Measurements from ENCODE around the gene CDH6.

Gene CDH6

DNA sequence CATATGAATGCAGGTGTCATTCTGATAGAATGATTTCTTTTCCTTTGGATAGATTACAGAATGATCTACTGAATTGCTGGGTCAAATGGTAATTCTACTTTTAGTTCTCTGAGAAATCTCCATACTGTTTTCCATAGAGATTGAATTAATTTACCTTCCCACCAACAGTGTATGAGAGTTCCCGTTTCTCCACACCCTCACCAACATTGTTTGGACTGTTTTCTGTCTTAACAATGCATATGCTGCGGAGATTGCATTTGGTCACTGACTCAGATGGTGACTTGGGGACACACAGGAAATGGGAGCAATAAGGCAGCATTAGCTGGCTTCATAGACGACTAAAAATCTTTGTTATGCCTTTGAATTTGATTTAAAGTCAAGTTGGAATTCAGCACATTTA lies 95.9 kb downstream of the CDH6 start:
- Histone ChIP-seq H3K9me3 (ENCODE audit: control insufficient read depth, insufficient read depth, low read length) (no peaks in the 10 kb centered on the region), H3K36me3 (ENCODE audit: insufficient read depth, low read length) (no peaks in the 10 kb centered on the region), H3K4me1 (ENCODE audit: insufficient read depth, low read length) (peaks cover 18% of the 10 kb centered on the region), H3K9ac (ENCODE audit: low read depth, low read length) (no peak overlapping the region)

- Histone ChIP-seq H3K9ac (ENCODE audit: low read depth, low read length) (no peak overlapping the region), H3K36me3 (ENCODE audit: insufficient read depth, low read length) (no peaks in the 10 kb centered on the region), H3K4me1 (ENCODE audit: insufficient read depth, low read length) (peaks cover 18% of the 10 kb centered on the region), H3K9me3 (ENCODE audit: control insufficient read depth, insufficient read depth, low read length) (no peaks in the 10 kb centered on the region)
These were observed 97.9 kb downstream of the CDH6 start for GRCh38 chr5:31291323-31291854.

GRCh38 chr5:31300501-31300900 lies 107.0 kb downstream of the CDH6 start:
- no peaks in the 10 kb centered on the region for H3K36me3 ChIP-seq (ENCODE audit: insufficient read depth, low read length)
- H3K9me3 ChIP-seq (ENCODE audit: control insufficient read depth, insufficient read depth, low read length) = no peaks in the 10 kb centered on the region
- H3K9ac ChIP-seq (ENCODE audit: low read depth, low read length) = no peak overlapping the region
- no peaks in the 10 kb centered on the region for H3K4me1 ChIP-seq (ENCODE audit: insufficient read depth, low read length)

DNA sequence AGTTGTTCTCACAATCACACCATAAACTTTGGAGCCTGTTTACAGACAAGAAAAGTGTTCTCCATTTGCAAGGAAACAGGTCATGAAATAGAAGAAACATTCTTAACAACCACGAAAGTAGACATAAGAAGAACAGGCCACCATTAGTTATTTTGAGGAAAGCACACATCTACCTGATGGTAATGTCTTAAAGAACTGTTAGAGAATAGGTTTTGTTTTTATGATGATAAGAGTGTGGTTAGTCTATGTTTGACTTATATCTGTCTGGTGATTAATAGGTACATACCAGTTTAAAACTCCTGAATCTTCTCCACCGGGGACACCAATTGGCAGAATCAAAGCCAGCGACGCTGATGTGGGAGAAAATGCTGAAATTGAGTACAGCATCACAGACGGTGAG lies 108.3 kb downstream of the CDH6 start:
- Histone ChIP-seq H3K4me1 (ENCODE audit: insufficient read depth, low read length) (no peaks in the 10 kb centered on the region), H3K9me3 (ENCODE audit: control insufficient read depth, insufficient read depth, low read length) (no peaks in the 10 kb centered on the region), H3K9ac (ENCODE audit: low read depth, low read length) (no peak overlapping the region), H3K36me3 (ENCODE audit: insufficient read depth, low read length) (no peaks in the 10 kb centered on the region)

GRCh38 chr5:31303688-31304087 lies 110.2 kb downstream of the CDH6 start:
- Histone ChIP-seq H3K36me3 (ENCODE audit: insufficient read depth, low read length) (no peaks in the 10 kb centered on the region), H3K9ac (ENCODE audit: low read depth, low read length) (no peak overlapping the region), H3K9me3 (ENCODE audit: control insufficient read depth, insufficient read depth, low read length) (no peaks in the 10 kb centered on the region), H3K4me1 (ENCODE audit: insufficient read depth, low read length) (no peaks in the 10 kb centered on the region)

GRCh38 chr5:31317665-31318064 lies 124.2 kb downstream of the CDH6 start:
- Histone ChIP-seq H3K4me1 (ENCODE audit: insufficient read depth, low read length) (no peaks in the 10 kb centered on the region), H3K36me3 (ENCODE audit: insufficient read depth, low read length) (no peaks in the 10 kb centered on the region), H3K9me3 (ENCODE audit: control insufficient read depth, insufficient read depth, low read length) (no peaks in the 10 kb centered on the region), H3K9ac (ENCODE audit: low read depth, low read length) (no peak overlapping the region)

DNA sequence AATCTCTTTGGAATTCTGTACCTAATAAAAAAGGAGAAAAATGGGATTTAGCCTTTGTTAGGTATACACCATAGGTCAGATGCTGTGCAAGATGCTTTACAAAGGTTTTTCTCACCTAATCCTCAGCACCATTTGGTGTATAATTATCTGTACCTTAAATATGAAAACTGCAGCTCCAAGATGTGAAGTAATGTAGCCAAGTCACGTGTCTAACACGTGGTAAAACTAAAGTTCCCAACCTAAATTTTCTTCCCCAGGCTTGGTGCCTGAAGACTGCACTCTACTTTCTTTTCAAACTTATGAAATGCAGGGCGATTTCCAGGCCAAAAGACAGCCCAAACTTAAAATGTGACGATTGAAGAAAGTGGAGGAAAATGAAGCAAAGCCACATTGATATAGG lies 125.8 kb downstream of the CDH6 start:
- no peaks in the 10 kb centered on the region for H3K36me3 ChIP-seq (ENCODE audit: insufficient read depth, low read length)
- H3K9ac ChIP-seq (ENCODE audit: low read depth, low read length) = no peak overlapping the region
- H3K9me3 ChIP-seq (ENCODE audit: control insufficient read depth, insufficient read depth, low read length) = no peaks in the 10 kb centered on the region
- H3K4me1 ChIP-seq (ENCODE audit: insufficient read depth, low read length) = no peaks in the 10 kb centered on the region

GRCh38 chr5:31322946-31323345 lies 129.5 kb downstream of the CDH6 start:
- Histone ChIP-seq H3K36me3 (ENCODE audit: insufficient read depth, low read length) (no peaks in the 10 kb centered on the region), H3K4me1 (ENCODE audit: insufficient read depth, low read length) (no peaks in the 10 kb centered on the region), H3K9ac (ENCODE audit: low read depth, low read length) (no peak overlapping the region), H3K9me3 (ENCODE audit: control insufficient read depth, insufficient read depth, low read length) (no peaks in the 10 kb centered on the region)

GRCh38 chr5:31324842-31325241 lies 131.4 kb downstream of the CDH6 start:
- no peaks in the 10 kb centered on the region for H3K9me3 ChIP-seq (ENCODE audit: control insufficient read depth, insufficient read depth, low read length)
- H3K36me3 ChIP-seq (ENCODE audit: insufficient read depth, low read length) = no peaks in the 10 kb centered on the region
- H3K9ac ChIP-seq (ENCODE audit: low read depth, low read length) = no peak overlapping the region
- H3K4me1 ChIP-seq (ENCODE audit: insufficient read depth, low read length) = no peaks in the 10 kb centered on the region

- Histone ChIP-seq H3K4me1 (ENCODE audit: insufficient read depth, low read length) (no peaks in the 10 kb centered on the region), H3K9ac (ENCODE audit: low read depth, low read length) (no peak overlapping the region)
These were observed 134.7 kb downstream of the CDH6 start for GRCh38 chr5:31328040-31328733.

GRCh38 chr5:31329715-31330114 lies 136.2 kb downstream of the CDH6 start:
- no peaks in the 10 kb centered on the region for H3K9me3 ChIP-seq (ENCODE audit: control insufficient read depth, insufficient read depth, low read length)
- H3K36me3 ChIP-seq (ENCODE audit: insufficient read depth, low read length) = no peaks in the 10 kb centered on the region
- no peak overlapping the region for H3K9ac ChIP-seq (ENCODE audit: low read depth, low read length)

More at GRCh38 chr5:31328040-31328733, 134.7 kb downstream of the CDH6 start:
- H3K9me3 ChIP-seq (ENCODE audit: control insufficient read depth, insufficient read depth, low read length) = no peaks in the 10 kb centered on the region
- no peaks in the 10 kb centered on the region for H3K36me3 ChIP-seq (ENCODE audit: insufficient read depth, low read length)

DNA sequence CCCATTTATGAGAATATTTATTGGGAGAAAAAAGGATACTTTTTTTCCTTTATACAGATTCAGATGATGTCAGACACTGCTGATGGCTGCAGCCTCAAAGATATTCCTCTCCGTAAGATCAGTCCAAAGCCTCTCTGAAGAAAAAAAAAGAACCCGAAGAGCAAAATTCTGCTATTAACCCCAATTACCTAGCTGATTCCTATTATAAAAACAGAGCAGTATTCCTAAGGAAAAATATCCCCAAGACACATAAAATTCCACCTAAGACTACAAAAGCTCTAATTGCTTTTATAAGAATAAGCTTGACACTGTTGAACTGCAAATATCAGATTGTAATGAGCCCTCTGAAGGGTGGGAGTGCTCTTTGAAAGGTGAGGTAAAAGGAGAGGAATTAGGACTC lies 138.7 kb downstream of the CDH6 start:
- no peaks in the 10 kb centered on the region for H3K9me3 ChIP-seq (ENCODE audit: control insufficient read depth, insufficient read depth, low read length)
- H3K4me1 ChIP-seq (ENCODE audit: insufficient read depth, low read length) = no peaks in the 10 kb centered on the region
- H3K36me3 ChIP-seq (ENCODE audit: insufficient read depth, low read length) = no peaks in the 10 kb centered on the region
- no peak overlapping the region for H3K9ac ChIP-seq (ENCODE audit: low read depth, low read length)

More at GRCh38 chr5:31329715-31330114, 136.2 kb downstream of the CDH6 start:
- no peaks in the 10 kb centered on the region for H3K4me1 ChIP-seq (ENCODE audit: insufficient read depth, low read length)

- Histone ChIP-seq H3K4me1 (ENCODE audit: insufficient read depth, low read length) (no peaks in the 10 kb centered on the region), H3K36me3 (ENCODE audit: insufficient read depth, low read length) (no peaks in the 10 kb centered on the region), H3K9me3 (ENCODE audit: control insufficient read depth, insufficient read depth, low read length) (no peaks in the 10 kb centered on the region), H3K9ac (ENCODE audit: low read depth, low read length) (no peak overlapping the region)
These were observed 140.0 kb downstream of the CDH6 start for GRCh38 chr5:31333475-31333874.

- Histone ChIP-seq H3K4me1 (ENCODE audit: insufficient read depth, low read length) (no peaks in the 10 kb centered on the region), H3K9ac (ENCODE audit: low read depth, low read length) (no peak overlapping the region), H3K36me3 (ENCODE audit: insufficient read depth, low read length) (no peaks in the 10 kb centered on the region), H3K9me3 (ENCODE audit: control insufficient read depth, insufficient read depth, low read length) (no peaks in the 10 kb centered on the region)
These were observed 140.8 kb downstream of the CDH6 start for GRCh38 chr5:31334061-31334860.

- Histone ChIP-seq H3K9me3 (ENCODE audit: control insufficient read depth, insufficient read depth, low read length) (no peaks in the 10 kb centered on the region), H3K36me3 (ENCODE audit: insufficient read depth, low read length) (no peaks in the 10 kb centered on the region), H3K9ac (ENCODE audit: low read depth, low read length) (no peak overlapping the region), H3K4me1 (ENCODE audit: insufficient read depth, low read length) (no peaks in the 10 kb centered on the region)
These were observed 142.0 kb downstream of the CDH6 start for GRCh38 chr5:31335456-31335855.

Data from ES-I3 (cell line).